PFSK-1 (cell line): ENCODE results near the gene BRIX1. TPM values are rescaled to one million over a fixed set of nuclear protein-coding genes. Genes with fewer than 3 reads are reported as not detected.

ENCODE experiments used
- FOXP2 ChIP-seq: optimal IDR thresholded peaks from 2 replicates; pipeline ENCODE3; 2011; ENCODE audit warnings: borderline replicate concordance, control low read depth, inconsistent platforms; ENCODE audit not compliant: insufficient read depth; ENCODE audit errors: extremely low read length, extremely low read depth
- POLR2AphosphoS5 ChIP-seq: IDR thresholded peaks from 2 replicates; pipeline ENCODE4 v1.6.1; 2012; ENCODE audit warnings: low read depth, mild to moderate bottlenecking, control low read depth, low read length, moderate library complexity
- SIN3A ChIP-seq: IDR thresholded peaks from 2 replicates; pipeline ENCODE4 v1.6.1; 2012; ENCODE audit warnings: mild to moderate bottlenecking, low read length, moderate library complexity, borderline replicate concordance; ENCODE audit not compliant: insufficient read depth
- TAF1 ChIP-seq: IDR thresholded peaks from 2 replicates; pipeline ENCODE4 v1.6.1; 2012; ENCODE audit warnings: low read length, control low read depth, borderline replicate concordance; ENCODE audit not compliant: insufficient read depth
- polyA plus RNA-seq: library from polyadenylated mRNA; unstranded; fragments of >200 nt; gene quantifications from one replicate; pipeline ENCODE4 v1.2.1, GENCODE V29; 2012; ENCODE audit warnings: low read depth, missing spikeins; ENCODE audit not compliant: insufficient read length
- TF ChIP-seq, protein P1 (sequence below), 2 experiments: IDR thresholded peaks; 2 replicates each; pipeline versions ENCODE4 v1.6.1 to v1.8.0; 2011 to 2012; ENCODE audit warnings: low read depth in 2 of 2, low read length in 2 of 2, control low read depth in 1 of 2, inconsistent platforms in 1 of 2, mild to moderate bottlenecking in 1 of 2, moderate library complexity in 1 of 2; ENCODE audit not compliant: insufficient read depth in 1 of 2

BRIX1 gene, protein sequence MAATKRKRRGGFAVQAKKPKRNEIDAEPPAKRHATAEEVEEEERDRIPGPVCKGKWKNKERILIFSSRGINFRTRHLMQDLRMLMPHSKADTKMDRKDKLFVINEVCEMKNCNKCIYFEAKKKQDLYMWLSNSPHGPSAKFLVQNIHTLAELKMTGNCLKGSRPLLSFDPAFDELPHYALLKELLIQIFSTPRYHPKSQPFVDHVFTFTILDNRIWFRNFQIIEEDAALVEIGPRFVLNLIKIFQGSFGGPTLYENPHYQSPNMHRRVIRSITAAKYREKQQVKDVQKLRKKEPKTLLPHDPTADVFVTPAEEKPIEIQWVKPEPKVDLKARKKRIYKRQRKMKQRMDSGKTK
- 64.1 TPM for polyA plus RNA-seq

DNA sequence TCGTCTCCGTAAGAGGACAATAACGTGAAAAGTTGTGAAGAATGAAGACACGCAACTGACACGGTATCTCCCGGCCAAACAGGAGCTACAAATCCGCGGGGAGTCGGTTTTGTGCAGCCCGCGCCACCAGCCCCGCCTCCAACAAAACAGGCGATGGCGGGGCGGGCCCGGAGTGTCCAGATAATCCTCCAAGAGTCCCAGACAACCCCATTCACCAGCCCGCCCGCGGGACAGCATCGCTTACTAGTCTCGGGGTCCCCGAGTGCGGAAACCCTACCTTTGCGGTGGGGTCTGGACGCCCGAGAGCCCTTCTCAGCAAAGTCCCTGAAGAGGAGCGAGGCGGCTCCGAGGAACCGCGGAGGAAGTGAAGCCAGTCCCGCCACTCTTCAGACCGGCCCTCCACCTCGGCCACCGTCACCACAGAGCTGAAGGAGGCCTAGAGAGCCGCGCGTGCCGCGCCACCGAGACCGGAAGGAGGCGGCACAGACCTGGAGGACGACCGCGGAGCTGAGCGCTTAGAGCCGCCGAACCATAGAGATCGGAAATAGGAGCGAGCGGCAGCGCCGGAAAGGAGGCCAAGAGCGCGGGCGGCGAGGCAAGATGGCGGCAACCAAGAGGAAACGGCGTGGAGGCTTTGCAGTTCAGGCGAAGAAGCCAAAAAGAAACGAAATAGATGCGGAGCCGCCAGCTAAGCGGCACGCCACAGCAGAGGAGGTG lies at the start of gene BRIX1, which contains the start of gene RAD1:
BRIX1 (plus strand) TSS at position 573 of the 717 bp plus-strand sequence; CDS start at position 601, 28 bp downstream.
RAD1 (minus strand) TSS at position 366 of the 717 bp plus-strand sequence. CDS start 612 bp downstream, outside the sequence.
- TF ChIP-seq, protein P1, sequence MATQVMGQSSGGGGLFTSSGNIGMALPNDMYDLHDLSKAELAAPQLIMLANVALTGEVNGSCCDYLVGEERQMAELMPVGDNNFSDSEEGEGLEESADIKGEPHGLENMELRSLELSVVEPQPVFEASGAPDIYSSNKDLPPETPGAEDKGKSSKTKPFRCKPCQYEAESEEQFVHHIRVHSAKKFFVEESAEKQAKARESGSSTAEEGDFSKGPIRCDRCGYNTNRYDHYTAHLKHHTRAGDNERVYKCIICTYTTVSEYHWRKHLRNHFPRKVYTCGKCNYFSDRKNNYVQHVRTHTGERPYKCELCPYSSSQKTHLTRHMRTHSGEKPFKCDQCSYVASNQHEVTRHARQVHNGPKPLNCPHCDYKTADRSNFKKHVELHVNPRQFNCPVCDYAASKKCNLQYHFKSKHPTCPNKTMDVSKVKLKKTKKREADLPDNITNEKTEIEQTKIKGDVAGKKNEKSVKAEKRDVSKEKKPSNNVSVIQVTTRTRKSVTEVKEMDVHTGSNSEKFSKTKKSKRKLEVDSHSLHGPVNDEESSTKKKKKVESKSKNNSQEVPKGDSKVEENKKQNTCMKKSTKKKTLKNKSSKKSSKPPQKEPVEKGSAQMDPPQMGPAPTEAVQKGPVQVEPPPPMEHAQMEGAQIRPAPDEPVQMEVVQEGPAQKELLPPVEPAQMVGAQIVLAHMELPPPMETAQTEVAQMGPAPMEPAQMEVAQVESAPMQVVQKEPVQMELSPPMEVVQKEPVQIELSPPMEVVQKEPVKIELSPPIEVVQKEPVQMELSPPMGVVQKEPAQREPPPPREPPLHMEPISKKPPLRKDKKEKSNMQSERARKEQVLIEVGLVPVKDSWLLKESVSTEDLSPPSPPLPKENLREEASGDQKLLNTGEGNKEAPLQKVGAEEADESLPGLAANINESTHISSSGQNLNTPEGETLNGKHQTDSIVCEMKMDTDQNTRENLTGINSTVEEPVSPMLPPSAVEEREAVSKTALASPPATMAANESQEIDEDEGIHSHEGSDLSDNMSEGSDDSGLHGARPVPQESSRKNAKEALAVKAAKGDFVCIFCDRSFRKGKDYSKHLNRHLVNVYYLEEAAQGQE (IDR thresholded peaks at IDR 0.05; ENCODE audit: insufficient read depth in 1 of 2, low read depth in 2 of 2, low read length in 2 of 2) = 0 out of 4 replicates have a peak, but pooled peaks have one; percentile 27 to 35
- TF ChIP-seq POLR2AphosphoS5 (peak; percentile 80), TAF1 (peak; percentile 96), FOXP2 (peak; percentile 92), SIN3A (peak; percentile 77; the same call in 1 of the 2 replicates)

DNA sequence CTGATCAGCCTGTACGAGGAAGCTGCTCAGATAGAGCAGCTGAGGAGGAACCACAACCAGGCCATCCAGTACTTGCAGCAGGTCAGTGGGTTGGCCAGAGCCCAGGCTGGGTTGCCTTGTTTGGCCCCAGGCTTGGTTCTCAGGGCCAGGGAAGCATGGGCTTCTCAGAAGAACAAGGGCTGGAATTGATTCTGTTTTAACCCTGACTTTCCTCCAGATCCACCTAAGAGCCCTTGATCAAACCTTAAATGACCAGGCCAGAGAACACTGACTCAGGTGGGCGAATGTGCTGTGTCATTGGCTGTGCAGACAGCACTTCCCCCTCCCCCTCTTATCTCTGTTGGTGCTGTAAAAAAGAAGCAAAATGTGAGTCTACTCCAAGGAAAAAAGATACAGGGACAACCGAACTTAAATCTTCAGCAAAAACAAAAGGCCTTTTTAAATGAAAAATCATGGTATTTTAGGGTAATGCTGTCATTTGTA lies 48.5 kb upstream of the BRIX1 start:
- TF ChIP-seq POLR2AphosphoS5 (no peak), TAF1 (no peak), FOXP2 (no peak), SIN3A (no peak)
- TF ChIP-seq, protein P1 (IDR thresholded peaks at IDR 0.05; ENCODE audit: insufficient read depth in 1 of 2, low read depth in 2 of 2, low read length in 2 of 2) = no peak

DNA sequence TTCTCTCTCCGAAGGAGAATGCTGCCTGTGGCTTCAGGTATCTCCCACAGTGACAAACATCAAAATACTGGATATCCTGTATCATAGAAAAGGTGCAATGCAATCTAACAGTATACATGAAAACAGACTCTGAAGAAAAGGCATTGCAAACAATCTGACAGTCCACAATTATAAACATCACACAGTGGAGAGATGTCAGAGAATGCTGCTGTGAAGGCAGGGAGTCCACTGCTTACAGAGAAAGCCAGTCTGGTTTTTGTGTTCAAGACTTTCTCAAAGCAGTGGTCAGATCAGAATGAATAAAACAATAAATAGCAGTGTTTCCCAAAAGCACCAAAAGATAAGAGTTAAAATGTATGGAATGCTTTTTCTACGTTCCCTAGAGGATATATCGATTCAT lies 47.9 kb upstream of the BRIX1 start:
- no peak for TF ChIP-seq POLR2AphosphoS5

DNA sequence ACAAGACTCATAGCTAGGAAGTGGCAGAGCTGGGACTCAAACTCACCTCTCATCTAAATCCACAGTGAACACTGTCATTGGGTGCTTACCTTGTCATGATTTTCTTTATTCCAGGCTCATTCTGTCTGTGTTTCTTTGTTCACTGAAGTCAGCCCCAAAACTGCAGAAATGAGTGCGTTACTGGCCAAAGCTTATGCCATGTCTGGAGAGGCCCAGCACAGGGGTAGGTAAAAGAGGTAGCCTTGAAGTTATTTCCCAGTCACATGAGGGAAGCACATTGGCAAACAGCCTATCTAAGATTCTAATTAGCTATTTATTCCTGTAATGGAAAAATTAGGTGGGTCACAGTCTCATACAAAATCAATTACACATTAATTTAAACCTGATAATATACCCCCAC lies 46.7 kb upstream of the BRIX1 start:
- TF ChIP-seq, protein P1 (IDR thresholded peaks at IDR 0.05; ENCODE audit: insufficient read depth in 1 of 2, low read depth in 2 of 2, low read length in 2 of 2) = no peak
- TF ChIP-seq TAF1 (no peak), FOXP2 (no peak)

DNA sequence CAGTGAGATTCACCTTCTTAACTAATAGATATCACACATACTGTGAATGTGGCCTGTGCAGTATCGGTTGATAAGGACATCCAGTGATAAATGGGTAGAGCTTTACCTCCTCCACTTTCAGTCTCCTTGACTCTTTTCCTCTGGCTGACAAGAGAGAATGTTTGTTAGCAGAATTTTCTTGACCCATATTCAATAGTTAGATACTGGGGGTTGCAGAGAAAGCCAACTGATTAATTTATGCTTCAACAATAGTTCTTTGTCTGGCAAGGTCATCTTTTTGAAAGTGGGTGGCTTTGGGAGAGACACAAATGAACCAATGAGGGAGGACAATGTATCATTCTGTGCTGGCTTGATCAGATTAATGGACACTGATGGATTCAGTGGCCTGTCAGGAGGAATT lies 46.3 kb upstream of the BRIX1 start:
- no peak for TF ChIP-seq POLR2AphosphoS5

DNA sequence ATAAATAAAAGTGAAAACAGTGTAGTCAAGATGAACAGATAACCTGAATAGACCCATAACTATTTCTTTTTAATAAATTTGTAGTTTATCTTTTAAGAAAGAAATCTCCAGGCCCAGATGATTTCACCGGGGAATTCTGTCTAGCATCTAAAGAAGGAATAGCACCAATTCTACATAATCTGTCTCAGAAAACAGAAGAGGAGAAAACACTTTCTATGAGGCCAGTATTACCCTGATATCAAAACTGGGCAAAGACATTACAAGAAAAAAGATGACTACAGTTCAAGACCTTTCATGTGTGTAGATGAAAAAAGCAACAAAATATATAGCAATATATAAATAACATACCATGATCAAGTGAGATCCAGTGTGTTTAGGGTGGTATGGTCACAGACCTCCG lies 45.1 kb upstream of the BRIX1 start:
- TF ChIP-seq, protein P1 (IDR thresholded peaks at IDR 0.05; ENCODE audit: insufficient read depth in 1 of 2, low read depth in 2 of 2, low read length in 2 of 2) = no peak
- TF ChIP-seq TAF1 = no peak
- TF ChIP-seq SIN3A = no peak
- no peak for TF ChIP-seq POLR2AphosphoS5
- TF ChIP-seq FOXP2 = no peak
